CD4-positive, alpha-beta memory T cell (primary cell): Measurements from ENCODE around the gene TBP. TPM values are rescaled to one million over a fixed set of nuclear protein-coding genes. Genes with fewer than 3 reads are reported as not detected.

Experiments
- CTCF ChIA-PET: fragments of 350-600 bp; sonication (Branson Sonifier 250); formaldehyde crosslinking; loops from one replicate; lab custom pipeline; 2021; ENCODE audit warnings: inconsistent platforms; ENCODE audit not compliant: partially characterized antibody; lab: Charles Lee
- POLR2A ChIA-PET: fragments of 350-600 bp; sonication (Branson Sonifier 250); formaldehyde crosslinking; loops from one replicate; lab custom pipeline; 2021; ENCODE audit not compliant: partially characterized antibody; lab: Charles Lee
- DNase-seq, 5 donors: peaks; one replicate each; pipeline versions ENCODE4 v3.0.0 to v3.0.0-alpha.2; 2020 to 2022; ENCODE audit warnings: mixed read lengths in 1 of 5
- H3K27ac ChIP-seq: one replicate; pipeline ENCODE4 v1.7.0; 2013; ENCODE audit warnings: low read depth, low read length
- H3K27me3 ChIP-seq: 2 replicates; pipeline ENCODE4 v1.7.0; 2013; ENCODE audit warnings: mild to moderate bottlenecking, low read length, moderate library complexity; ENCODE audit not compliant: insufficient read depth
- H3K36me3 ChIP-seq: 2 replicates; pipeline ENCODE4 v1.7.0; 2013; ENCODE audit warnings: mild to moderate bottlenecking, low read length, moderate library complexity; ENCODE audit not compliant: insufficient read depth
- H3K4me1 ChIP-seq: 2 replicates; pipeline ENCODE4 v1.7.0; 2013; ENCODE audit warnings: mild to moderate bottlenecking, low read length, moderate library complexity; ENCODE audit not compliant: insufficient read depth
- H3K4me3 ChIP-seq, 2 donors: one replicate each; pipeline ENCODE4 v1.7.0; 2013; ENCODE audit warnings: low read length in 2 of 2, mild to moderate bottlenecking in 1 of 2
- H3K9me3 ChIP-seq, 2 donors: one replicate each; pipeline ENCODE4 v1.7.0; 2013; ENCODE audit warnings: low read length in 2 of 2, control low read depth in 1 of 2; ENCODE audit not compliant: control insufficient read depth in 1 of 2
- H3K27ac Mint-ChIP-seq, 7 donors: one replicate each; pipeline ENCODE4 v1.8.0; 2020 to 2021; ENCODE audit warnings: mixed read lengths in 7 of 7, mild to moderate bottlenecking in 6 of 7, inconsistent platforms in 3 of 7, moderate library complexity in 3 of 7
- H3K27me3 Mint-ChIP-seq, 2 donors: one replicate each; pipeline ENCODE4 v1.8.0; 2020 to 2021; ENCODE audit warnings: mixed read lengths in 2 of 2
- H3K36me3 Mint-ChIP-seq, 2 donors: one replicate each; pipeline ENCODE4 v1.8.0; 2020 to 2021; ENCODE audit warnings: mixed read lengths in 2 of 2, inconsistent platforms in 1 of 2, mild to moderate bottlenecking in 1 of 2
- H3K4me1 Mint-ChIP-seq, 4 donors: one replicate each; pipeline ENCODE4 v1.8.0; 2020 to 2021; ENCODE audit warnings: mixed read lengths in 4 of 4, mild to moderate bottlenecking in 1 of 4
- H3K4me3 Mint-ChIP-seq, 8 donors: one replicate each; pipeline ENCODE4 v1.8.0; 2020 to 2021; ENCODE audit warnings: mixed read lengths in 8 of 8, mild to moderate bottlenecking in 7 of 8, moderate library complexity in 6 of 8, inconsistent platforms in 3 of 8
- H3K9me3 Mint-ChIP-seq, 8 donors: one replicate each; pipeline ENCODE4 v1.8.0; 2020 to 2021; ENCODE audit warnings: mixed read lengths in 8 of 8, mild to moderate bottlenecking in 5 of 8, inconsistent platforms in 3 of 8, moderate library complexity in 1 of 8
- intact Hi-C: fragments of 100-400 bp; cut with micrococcal nuclease; formaldehyde crosslinking; loops from one replicate; pipeline ENCODE4 v1.15.1; 2023
- polyA plus RNA-seq, 2 donors: library from polyadenylated mRNA; unstranded; fragments of 300-500 nt; fragmentation: Illumina TruSeq; gene quantifications; one replicate each; pipeline ENCODE4 v1.2.3, GENCODE V29; 2021
- total RNA-seq, 2 experiments: library from RNA; stranded (reverse); gene quantifications; one replicate each; pipeline ENCODE4 v1.2.3, GENCODE V29; 2021

The TBP gene
- total and polyA plus RNA-seq, 4 experiments from 2014 or later, result 13.5 to 27.5 (median 24.8) TPM

GRCh38 chr6:170553534-170554012 lies 596 bp upstream of the TBP start:
- peak in 1 of 5 donors; percentile 81 for DNase-seq
- H3K4me1 Mint-ChIP-seq, result peaks cover 8 to 39% (median 19%) of the 10 kb centered on the region in 4 donors
- no peaks in the 10 kb centered on the region for H3K9me3 Mint-ChIP-seq
- Histone ChIP-seq H3K36me3 (peaks cover 20% of the 10 kb centered on the region), H3K27me3 (no peaks in the 10 kb centered on the region), H3K4me3 (peak overlapping the region; percentile 63 to 85), H3K27ac (peak overlapping the region; percentile 94), H3K4me1 (peaks cover 59% of the 10 kb centered on the region), H3K9me3 (no peaks in the 10 kb centered on the region)
- CTCF ChIA-PET, result interaction anchor here (1.0 to 1.6 kb wide), 2 partner anchors 23 to 31 kb away, joined by 4 to 6 read pairs; partner anchors contain the start of gene PDCD2
- intact Hi-C loops, result loop anchor here (1.0 kb wide), 5 partner anchors 31 to 851 kb away; partner anchors contain the start of genes C6orf120, DYNLT2, ERMARD and FAM120B
- peaks cover 18 to 36% of the 10 kb centered on the region in 2 donors for H3K36me3 Mint-ChIP-seq
- H3K27me3 Mint-ChIP-seq, result no peaks in the 10 kb centered on the region
- POLR2A ChIA-PET, result interaction anchor here (0.9 to 4.1 kb wide), 15 partner anchors 8 to 852 kb away, joined by 3 to 94 read pairs (median 7); partner anchors contain the start of genes C6orf120, DYNLT2, ERMARD and FAM120B
- no peak overlapping the region for H3K27ac Mint-ChIP-seq
- no peak overlapping the region for H3K4me3 Mint-ChIP-seq

- H3K27me3 ChIP-seq, result no peaks in the 10 kb centered on the region
- ChIA-PET CTCF (no interaction called here), POLR2A (interaction anchor here (1.4 to 4.1 kb wide), 4 partner anchors 11 to 802 kb away, joined by 7 to 94 read pairs (median 22); partner anchors contain the start of genes DYNLT2, ERMARD, FAM120B and PDCD2)
- intact Hi-C loops, result loop anchor here (1.0 kb wide), 5 partner anchors 30 to 852 kb away; partner anchors contain the start of genes C6orf120, DYNLT2, ERMARD and FAM120B
- peaks cover 11% of the 10 kb centered on the region for H3K36me3 ChIP-seq
- H3K4me1 Mint-ChIP-seq, result peaks cover 16 to 34% (median 23%) of the 10 kb centered on the region in 4 donors
- H3K4me3 Mint-ChIP-seq, result no peak overlapping the region
- peak overlapping the region; percentile 63 to 85 for H3K4me3 ChIP-seq
- H3K9me3 ChIP-seq, result no peaks in the 10 kb centered on the region
- no peaks in the 10 kb centered on the region for H3K9me3 Mint-ChIP-seq
- peak overlapping the region; percentile 94 for H3K27ac ChIP-seq
- H3K27ac Mint-ChIP-seq, result no peak overlapping the region
- DNase-seq, result no peak
- no peaks in the 10 kb centered on the region for H3K27me3 Mint-ChIP-seq
- peaks cover 47% of the 10 kb centered on the region for H3K4me1 ChIP-seq
- peaks cover 7 to 32% of the 10 kb centered on the region in 2 donors for H3K36me3 Mint-ChIP-seq
Measured at GRCh38 chr6:170554796-170555137, 598 bp downstream of the TBP start.

GRCh38 chr6:170555305-170555704 lies 1.1 kb downstream of the TBP start:
- peak overlapping the region; percentile 94 for H3K27ac ChIP-seq
- H3K4me1 ChIP-seq, result peaks cover 42% of the 10 kb centered on the region
- no peak overlapping the region for H3K27ac Mint-ChIP-seq
- ChIA-PET POLR2A (interaction anchor here (0.6 to 1.9 kb wide), 4 partner anchors 19 to 804 kb away, joined by 3 to 8 read pairs (median 4); partner anchors contain the start of genes DYNLT2, ERMARD and PDCD2), CTCF (no interaction called here)
- peaks cover 7 to 30% of the 10 kb centered on the region in 2 donors for H3K36me3 Mint-ChIP-seq
- H3K9me3 ChIP-seq, result no peaks in the 10 kb centered on the region
- H3K4me1 Mint-ChIP-seq, result peaks cover 21 to 31% (median 24%) of the 10 kb centered on the region in 4 donors
- H3K27me3 Mint-ChIP-seq, result no peaks in the 10 kb centered on the region
- H3K4me3 Mint-ChIP-seq, result no peak overlapping the region
- no peaks in the 10 kb centered on the region for H3K9me3 Mint-ChIP-seq
- no peak for DNase-seq
- H3K4me3 ChIP-seq, result peak overlapping the region; percentile 63 to 85
- peaks cover 7% of the 10 kb centered on the region for H3K36me3 ChIP-seq
- no peaks in the 10 kb centered on the region for H3K27me3 ChIP-seq
- intact Hi-C loops, result no loop called here

- no peaks in the 10 kb centered on the region for H3K9me3 ChIP-seq
- ChIA-PET CTCF (no interaction called here), POLR2A (no interaction called here)
- no peak for DNase-seq
- Mint-ChIP-seq H3K27me3 (no peaks in the 10 kb centered on the region), H3K4me1 (peaks cover 24 to 45% (median 33%) of the 10 kb centered on the region in 4 donors), H3K9me3 (no peaks in the 10 kb centered on the region), H3K27ac (no peak overlapping the region), H3K36me3 (peaks cover 22 to 68% of the 10 kb centered on the region in 2 donors), H3K4me3 (no peak overlapping the region)
- H3K4me3 ChIP-seq, result no peak overlapping the region
- intact Hi-C loops, result no loop called here
- H3K36me3 ChIP-seq, result peaks cover 43% of the 10 kb centered on the region
- no peaks in the 10 kb centered on the region for H3K4me1 ChIP-seq
- H3K27ac ChIP-seq, result no peak overlapping the region
- no peaks in the 10 kb centered on the region for H3K27me3 ChIP-seq
Measured at GRCh38 chr6:170561555-170561954, 7.4 kb downstream of the TBP start.

GRCh38 chr6:170564936-170565530 lies 10.9 kb downstream of the TBP start:
- Mint-ChIP-seq H3K36me3 (peaks cover 37 to 76% of the 10 kb centered on the region in 2 donors), H3K4me1 (peaks cover 11 to 23% (median 16%) of the 10 kb centered on the region in 4 donors), H3K27ac (no peak overlapping the region), H3K27me3 (no peaks in the 10 kb centered on the region), H3K4me3 (no peak overlapping the region), H3K9me3 (no peaks in the 10 kb centered on the region)
- ChIA-PET POLR2A (interaction anchor here (1.7 kb wide), 1 partner anchor 11 kb away, joined by 8 read pairs; the partner anchor contains the start of gene TBP), CTCF (no interaction called here)
- Histone ChIP-seq H3K4me1 (no peaks in the 10 kb centered on the region), H3K9me3 (no peaks in the 10 kb centered on the region), H3K27ac (no peak overlapping the region), H3K36me3 (peaks cover 58% of the 10 kb centered on the region), H3K4me3 (no peak overlapping the region), H3K27me3 (no peaks in the 10 kb centered on the region)
- intact Hi-C loops, result no loop called here
- DNase-seq, result no peak

- no peak for DNase-seq
- POLR2A ChIA-PET, result interaction anchor here (1.6 kb wide), 1 partner anchor 11 kb away, joined by 6 read pairs; the partner anchor contains the start of gene PDCD2
Measured at GRCh38 chr6:170572704-170573466, 18.7 kb downstream of the TBP start.

More at GRCh38 chr6:170572704-170573466, 18.7 kb downstream of the TBP start:
- no peaks in the 10 kb centered on the region for H3K9me3 ChIP-seq
- H3K27ac ChIP-seq, result no peak overlapping the region
- no peaks in the 10 kb centered on the region for H3K27me3 ChIP-seq
- no peak overlapping the region for H3K4me3 Mint-ChIP-seq
- peaks cover 28 to 85% of the 10 kb centered on the region in 2 donors for H3K36me3 Mint-ChIP-seq
- no peaks in the 10 kb centered on the region for H3K4me1 Mint-ChIP-seq
- intact Hi-C loops, result no loop called here
- peak overlapping the region in 3 of 7 donors; percentile 22 to 79 (median 64) for H3K27ac Mint-ChIP-seq
- H3K4me3 ChIP-seq, result no peak overlapping the region
- CTCF ChIA-PET, result interaction anchor here (1.3 kb wide), 1 partner anchor 11 kb away, joined by 3 read pairs; the partner anchor contains the start of gene PDCD2
- no peaks in the 10 kb centered on the region for H3K4me1 ChIP-seq
- peaks cover 54% of the 10 kb centered on the region for H3K36me3 ChIP-seq
- no peaks in the 10 kb centered on the region for H3K9me3 Mint-ChIP-seq
- no peaks in the 10 kb centered on the region for H3K27me3 Mint-ChIP-seq
